Measurements from ENCODE around the gene EMC8. TPM values are rescaled to one million over a fixed set of nuclear protein-coding genes. Genes with fewer than 3 reads are reported as not detected.

Gene EMC8
- total and polyA plus RNA-seq, 4 donors: 12.0 to 12.4 (median 12.2) TPM

- Histone ChIP-seq H3K4me1 (ENCODE audit: control insufficient read depth in 4 of 4, insufficient read depth in 4 of 4, low read length in 3 of 4) (peaks cover 0 to 7% (median 4%) of the 10 kb centered on the region in 4 donors), H3K36me3 (ENCODE audit: control insufficient read depth in 4 of 4, insufficient read depth in 3 of 4, low read depth in 1 of 4, low read length in 3 of 4) (no peaks in the 10 kb centered on the region), H3K27ac (ENCODE audit: low read depth in 1 of 2, low read length in 2 of 2) (no peak overlapping the region), H3K9me3 (ENCODE audit: control insufficient read depth in 4 of 4, low read length in 3 of 4) (no peaks in the 10 kb centered on the region), H3K27me3 (ENCODE audit: control insufficient read depth in 4 of 4, insufficient read depth in 4 of 4, low read length in 3 of 4) (no peaks in the 10 kb centered on the region), H3K9ac (ENCODE audit: low read depth in 1 of 2, low read length in 2 of 2) (no peak overlapping the region), H3K4me3 (ENCODE audit: low read depth in 1 of 3, low read length in 3 of 3) (no peak overlapping the region)
- TF ChIP-seq, protein P1, sequence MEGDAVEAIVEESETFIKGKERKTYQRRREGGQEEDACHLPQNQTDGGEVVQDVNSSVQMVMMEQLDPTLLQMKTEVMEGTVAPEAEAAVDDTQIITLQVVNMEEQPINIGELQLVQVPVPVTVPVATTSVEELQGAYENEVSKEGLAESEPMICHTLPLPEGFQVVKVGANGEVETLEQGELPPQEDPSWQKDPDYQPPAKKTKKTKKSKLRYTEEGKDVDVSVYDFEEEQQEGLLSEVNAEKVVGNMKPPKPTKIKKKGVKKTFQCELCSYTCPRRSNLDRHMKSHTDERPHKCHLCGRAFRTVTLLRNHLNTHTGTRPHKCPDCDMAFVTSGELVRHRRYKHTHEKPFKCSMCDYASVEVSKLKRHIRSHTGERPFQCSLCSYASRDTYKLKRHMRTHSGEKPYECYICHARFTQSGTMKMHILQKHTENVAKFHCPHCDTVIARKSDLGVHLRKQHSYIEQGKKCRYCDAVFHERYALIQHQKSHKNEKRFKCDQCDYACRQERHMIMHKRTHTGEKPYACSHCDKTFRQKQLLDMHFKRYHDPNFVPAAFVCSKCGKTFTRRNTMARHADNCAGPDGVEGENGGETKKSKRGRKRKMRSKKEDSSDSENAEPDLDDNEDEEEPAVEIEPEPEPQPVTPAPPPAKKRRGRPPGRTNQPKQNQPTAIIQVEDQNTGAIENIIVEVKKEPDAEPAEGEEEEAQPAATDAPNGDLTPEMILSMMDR (IDR thresholded peaks at IDR 0.05; ENCODE audit: low read depth, low read length, missing input control): no peak
- TF ChIP-seq FOXA2 (IDR thresholded peaks at IDR 0.05) (no peak), ATF3 (IDR thresholded peaks at IDR 0.05) (no peak), HNF4A (conservative IDR thresholded peaks at IDR 0.05) (no peak), YY1 (IDR thresholded peaks at IDR 0.05) (no peak), ZBTB33 (IDR thresholded peaks at IDR 0.05) (no peak), GABPA (IDR thresholded peaks at IDR 0.05 in 1 of 2, conservative IDR thresholded peaks at IDR 0.05 in 1 of 2) (no peak), NR2F2 (IDR thresholded peaks at IDR 0.05) (no peak)
- no peak for DNase-seq (ENCODE audit: low spot score)
- 90% methylated on average over 20 of the region's 20 CpGs for WGBS
Measured at GRCh38 chr16:85824161-85825135, 25.1 kb upstream of the EMC8 start.

DNA sequence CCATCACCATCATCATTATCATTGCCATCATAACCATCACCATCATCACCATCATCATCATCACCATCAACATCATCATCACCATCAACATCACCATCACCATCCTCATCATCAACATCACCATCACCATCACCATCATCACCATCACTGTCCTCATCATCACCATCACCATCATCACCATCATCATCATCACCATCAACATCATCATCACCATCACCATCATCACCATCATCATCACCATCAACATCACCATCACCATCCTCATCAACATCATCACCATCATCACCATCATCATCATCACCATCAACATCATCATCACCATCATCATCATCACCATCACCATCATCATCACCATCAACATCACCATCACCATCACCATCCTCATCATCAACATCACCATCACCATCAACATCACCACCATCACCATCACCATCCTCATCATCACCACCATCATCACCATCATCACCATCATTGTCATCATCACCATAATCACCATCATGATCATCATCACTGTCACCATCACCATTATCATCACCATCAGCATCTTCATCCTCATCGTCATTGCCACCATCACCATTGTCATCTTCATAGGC is 24.1 kb upstream of the EMC8 start:
- Histone ChIP-seq H3K4me3 (ENCODE audit: low read depth in 1 of 3, low read length in 3 of 3) (no peak overlapping the region), H3K4me1 (ENCODE audit: control insufficient read depth in 4 of 4, insufficient read depth in 4 of 4, low read length in 3 of 4) (peaks cover 0 to 7% (median 4%) of the 10 kb centered on the region in 4 donors), H3K27ac (ENCODE audit: low read depth in 1 of 2, low read length in 2 of 2) (no peak overlapping the region), H3K27me3 (ENCODE audit: control insufficient read depth in 4 of 4, insufficient read depth in 4 of 4, low read length in 3 of 4) (no peaks in the 10 kb centered on the region), H3K9ac (ENCODE audit: low read depth in 1 of 2, low read length in 2 of 2) (no peak overlapping the region), H3K36me3 (ENCODE audit: control insufficient read depth in 4 of 4, insufficient read depth in 3 of 4, low read depth in 1 of 4, low read length in 3 of 4) (no peaks in the 10 kb centered on the region), H3K9me3 (ENCODE audit: control insufficient read depth in 4 of 4, low read length in 3 of 4) (no peaks in the 10 kb centered on the region)
- WGBS: 96% methylated on average over 1 of the region's 1 CpG
- TF ChIP-seq YY1 (IDR thresholded peaks at IDR 0.05) (no peak), MAX (IDR thresholded peaks at IDR 0.05) (no peak), GABPA (IDR thresholded peaks at IDR 0.05 in 1 of 2, conservative IDR thresholded peaks at IDR 0.05 in 1 of 2) (no peak), RXRA (IDR thresholded peaks at IDR 0.05) (no peak), ATF3 (IDR thresholded peaks at IDR 0.05) (no peak)
- TF ChIP-seq, protein P2, sequence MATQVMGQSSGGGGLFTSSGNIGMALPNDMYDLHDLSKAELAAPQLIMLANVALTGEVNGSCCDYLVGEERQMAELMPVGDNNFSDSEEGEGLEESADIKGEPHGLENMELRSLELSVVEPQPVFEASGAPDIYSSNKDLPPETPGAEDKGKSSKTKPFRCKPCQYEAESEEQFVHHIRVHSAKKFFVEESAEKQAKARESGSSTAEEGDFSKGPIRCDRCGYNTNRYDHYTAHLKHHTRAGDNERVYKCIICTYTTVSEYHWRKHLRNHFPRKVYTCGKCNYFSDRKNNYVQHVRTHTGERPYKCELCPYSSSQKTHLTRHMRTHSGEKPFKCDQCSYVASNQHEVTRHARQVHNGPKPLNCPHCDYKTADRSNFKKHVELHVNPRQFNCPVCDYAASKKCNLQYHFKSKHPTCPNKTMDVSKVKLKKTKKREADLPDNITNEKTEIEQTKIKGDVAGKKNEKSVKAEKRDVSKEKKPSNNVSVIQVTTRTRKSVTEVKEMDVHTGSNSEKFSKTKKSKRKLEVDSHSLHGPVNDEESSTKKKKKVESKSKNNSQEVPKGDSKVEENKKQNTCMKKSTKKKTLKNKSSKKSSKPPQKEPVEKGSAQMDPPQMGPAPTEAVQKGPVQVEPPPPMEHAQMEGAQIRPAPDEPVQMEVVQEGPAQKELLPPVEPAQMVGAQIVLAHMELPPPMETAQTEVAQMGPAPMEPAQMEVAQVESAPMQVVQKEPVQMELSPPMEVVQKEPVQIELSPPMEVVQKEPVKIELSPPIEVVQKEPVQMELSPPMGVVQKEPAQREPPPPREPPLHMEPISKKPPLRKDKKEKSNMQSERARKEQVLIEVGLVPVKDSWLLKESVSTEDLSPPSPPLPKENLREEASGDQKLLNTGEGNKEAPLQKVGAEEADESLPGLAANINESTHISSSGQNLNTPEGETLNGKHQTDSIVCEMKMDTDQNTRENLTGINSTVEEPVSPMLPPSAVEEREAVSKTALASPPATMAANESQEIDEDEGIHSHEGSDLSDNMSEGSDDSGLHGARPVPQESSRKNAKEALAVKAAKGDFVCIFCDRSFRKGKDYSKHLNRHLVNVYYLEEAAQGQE (IDR thresholded peaks at IDR 0.05): no peak
- no peak for DNase-seq (ENCODE audit: low spot score)

Measured in liver (tissue), 9 donors.